GM12873 (cell line): ENCODE data around the gene AGBL5.

Experiments used
- TF ChIP-seq, protein P1 (sequence below): IDR thresholded peaks from 2 replicates; pipeline ENCODE4 v1.5.1; 2012; ENCODE audit warnings: low read depth, mild to moderate bottlenecking, moderate library complexity, low read length, control low read depth; ENCODE audit not compliant: insufficient read depth; ENCODE audit errors: missing control alignments

Gene AGBL5

DNA sequence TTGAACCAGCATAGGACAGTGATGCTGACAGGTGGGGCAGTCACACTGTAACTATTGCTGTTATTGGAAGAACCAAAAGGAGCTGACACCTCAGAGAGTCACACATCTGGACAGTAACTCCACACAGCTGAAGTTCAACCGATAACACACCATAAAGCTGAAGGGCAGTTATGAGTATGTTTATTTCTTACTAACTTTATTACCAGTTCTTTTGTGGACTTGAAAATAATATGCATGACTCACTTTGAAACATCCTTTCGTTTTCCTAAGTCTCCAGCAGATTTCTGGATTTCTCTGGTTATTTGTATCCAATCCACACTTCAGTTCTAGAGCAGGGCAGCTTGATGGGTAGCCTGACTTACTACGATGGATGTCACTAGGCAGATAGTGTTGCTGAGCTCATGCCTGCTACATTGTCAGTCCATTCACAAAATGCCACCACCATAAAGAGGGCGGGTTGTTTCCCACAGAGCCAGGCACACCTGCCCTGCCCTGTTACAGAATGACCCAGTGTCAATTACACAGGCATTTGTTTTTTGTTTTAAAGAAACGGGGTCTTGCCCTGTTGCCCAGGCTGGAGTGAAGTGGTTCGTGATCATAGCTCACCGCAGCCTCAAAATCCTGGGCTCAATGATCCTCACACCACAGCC, 8.4 kb upstream of the AGBL5 start:
- TF ChIP-seq, protein P1, sequence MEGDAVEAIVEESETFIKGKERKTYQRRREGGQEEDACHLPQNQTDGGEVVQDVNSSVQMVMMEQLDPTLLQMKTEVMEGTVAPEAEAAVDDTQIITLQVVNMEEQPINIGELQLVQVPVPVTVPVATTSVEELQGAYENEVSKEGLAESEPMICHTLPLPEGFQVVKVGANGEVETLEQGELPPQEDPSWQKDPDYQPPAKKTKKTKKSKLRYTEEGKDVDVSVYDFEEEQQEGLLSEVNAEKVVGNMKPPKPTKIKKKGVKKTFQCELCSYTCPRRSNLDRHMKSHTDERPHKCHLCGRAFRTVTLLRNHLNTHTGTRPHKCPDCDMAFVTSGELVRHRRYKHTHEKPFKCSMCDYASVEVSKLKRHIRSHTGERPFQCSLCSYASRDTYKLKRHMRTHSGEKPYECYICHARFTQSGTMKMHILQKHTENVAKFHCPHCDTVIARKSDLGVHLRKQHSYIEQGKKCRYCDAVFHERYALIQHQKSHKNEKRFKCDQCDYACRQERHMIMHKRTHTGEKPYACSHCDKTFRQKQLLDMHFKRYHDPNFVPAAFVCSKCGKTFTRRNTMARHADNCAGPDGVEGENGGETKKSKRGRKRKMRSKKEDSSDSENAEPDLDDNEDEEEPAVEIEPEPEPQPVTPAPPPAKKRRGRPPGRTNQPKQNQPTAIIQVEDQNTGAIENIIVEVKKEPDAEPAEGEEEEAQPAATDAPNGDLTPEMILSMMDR = no peak

DNA sequence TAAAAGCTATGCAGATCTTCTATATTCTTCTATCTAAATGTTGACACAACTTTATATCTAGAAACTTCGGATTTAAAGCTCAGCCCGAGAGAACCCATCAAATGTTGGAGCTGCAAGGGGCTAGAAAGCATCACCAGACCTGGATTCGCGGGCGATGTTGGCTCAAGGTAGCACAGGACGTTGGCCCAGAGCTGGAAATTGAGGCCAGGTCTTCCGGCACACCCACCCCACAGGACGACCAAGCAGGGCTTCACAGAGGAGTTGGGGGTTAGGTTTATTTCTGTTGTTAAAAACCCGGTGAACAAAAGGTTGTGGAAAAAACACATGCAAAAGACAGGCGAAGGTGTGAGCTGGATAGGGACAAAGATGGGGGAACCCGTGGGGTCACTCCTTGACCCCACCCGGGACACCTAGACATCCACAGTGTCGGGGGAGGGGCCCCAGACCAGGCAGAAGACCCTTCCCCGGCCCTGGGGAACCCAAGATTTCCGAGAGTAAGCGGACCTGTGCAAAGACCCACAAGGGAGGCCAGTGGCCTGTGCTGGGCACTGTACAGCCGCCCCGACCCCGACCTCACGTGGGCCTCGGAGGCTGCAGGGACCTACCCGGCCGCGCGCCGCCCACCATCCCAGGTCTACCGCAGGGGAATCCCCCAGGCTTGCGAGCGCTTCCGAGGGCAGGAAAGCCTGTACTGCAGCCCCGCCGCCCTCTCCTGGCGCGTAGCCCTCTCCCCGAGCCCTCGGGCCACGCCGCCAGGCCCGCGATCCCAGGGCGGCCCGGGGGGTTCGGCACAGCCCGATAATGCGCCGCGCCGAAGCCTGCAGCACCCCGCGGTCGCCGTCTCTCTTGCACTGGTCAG, 1.8 kb upstream of the AGBL5 start:
- TF ChIP-seq, protein P1 = no peak

DNA sequence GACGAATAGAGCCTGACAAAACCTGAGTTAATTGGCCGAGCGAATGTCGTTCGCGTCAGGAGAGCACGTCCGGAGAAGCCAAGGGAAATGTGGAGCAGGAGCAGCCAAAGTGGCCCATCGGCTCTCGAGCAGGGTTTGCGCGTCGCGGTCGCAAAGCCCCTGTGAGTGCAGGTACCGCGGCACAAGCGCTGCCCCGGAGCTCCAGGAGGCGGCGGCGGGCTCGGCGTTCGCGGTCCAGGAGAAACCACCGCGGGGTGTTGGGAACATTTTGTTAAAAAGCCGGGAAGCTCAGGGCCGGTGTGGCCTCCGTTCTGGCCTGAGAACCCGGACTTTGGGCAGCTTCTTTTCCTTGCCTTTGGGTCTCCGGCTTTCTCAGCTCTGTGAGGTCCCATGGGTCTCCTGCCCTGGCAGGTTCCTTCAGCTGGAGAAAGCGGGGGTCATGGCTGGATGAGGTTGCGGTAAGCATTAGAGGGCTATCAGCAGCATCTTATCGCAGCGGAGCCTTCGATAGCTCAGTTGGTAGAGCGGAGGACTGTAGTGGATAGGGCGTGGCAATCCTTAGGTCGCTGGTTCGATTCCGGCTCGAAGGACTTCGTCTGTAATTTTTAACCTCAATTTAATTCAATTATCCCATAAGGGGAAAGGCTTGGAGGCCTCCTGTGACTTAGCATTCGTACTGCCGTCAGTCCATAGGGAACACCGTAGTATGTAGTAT, 1.0 kb upstream of the AGBL5 start:
- TF ChIP-seq, protein P1 = peak; percentile 23

DNA sequence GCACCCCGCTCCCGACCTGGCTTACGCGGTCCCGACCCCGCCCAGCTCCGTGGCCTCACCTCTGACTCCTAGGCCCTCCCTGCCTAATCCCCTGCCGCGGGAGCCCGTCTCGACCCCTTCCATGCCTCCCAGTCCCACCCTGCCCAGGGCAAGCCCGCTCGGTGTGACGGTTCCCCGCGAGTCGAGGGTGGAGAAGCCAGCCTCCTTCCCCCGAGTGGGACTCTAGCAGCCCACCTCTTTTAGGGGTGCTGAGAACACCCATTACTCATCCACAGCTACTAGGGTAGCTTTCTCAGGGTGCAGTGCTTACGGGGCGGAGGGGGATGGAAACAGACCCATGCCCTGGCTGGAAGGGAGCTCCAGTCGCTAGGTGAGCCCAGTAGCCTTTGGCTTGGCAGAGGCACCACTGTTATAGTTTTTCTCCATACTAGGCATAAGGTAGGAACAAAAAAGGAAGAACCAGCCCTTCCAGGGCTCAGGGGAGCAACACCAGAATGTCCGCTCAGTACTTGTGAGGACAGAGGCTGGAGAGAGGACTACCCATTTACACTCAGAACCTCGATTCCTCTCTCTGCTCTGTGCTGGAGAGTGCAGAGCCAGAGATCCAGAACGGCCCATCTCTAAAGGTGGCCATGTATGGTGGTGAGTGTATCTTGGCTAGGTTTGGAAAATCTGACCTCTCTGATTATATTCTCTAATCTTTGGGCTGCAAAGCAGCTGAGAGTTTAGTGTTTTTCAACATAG, 606 bp downstream of the AGBL5 start:
- TF ChIP-seq, protein P1 = no peak

DNA sequence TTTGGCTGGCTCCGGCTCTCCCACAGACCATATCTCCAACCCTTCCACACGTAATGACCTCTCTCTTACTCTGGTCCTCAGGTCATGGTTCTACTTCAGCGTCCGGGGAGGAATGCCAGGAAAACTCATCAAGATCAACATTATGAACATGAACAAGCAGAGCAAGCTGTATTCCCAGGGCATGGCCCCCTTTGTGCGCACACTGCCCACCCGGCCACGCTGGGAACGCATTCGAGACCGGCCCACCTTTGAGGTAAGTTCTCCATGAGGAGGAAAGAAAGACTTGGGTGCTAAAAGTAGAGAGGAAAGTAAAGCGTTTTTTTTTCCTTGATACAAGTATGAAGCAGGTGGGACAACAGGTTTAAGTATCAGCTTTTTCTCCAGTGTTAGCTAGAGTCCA, 1.9 kb downstream of the AGBL5 start:
- TF ChIP-seq, protein P1 = no peak

DNA sequence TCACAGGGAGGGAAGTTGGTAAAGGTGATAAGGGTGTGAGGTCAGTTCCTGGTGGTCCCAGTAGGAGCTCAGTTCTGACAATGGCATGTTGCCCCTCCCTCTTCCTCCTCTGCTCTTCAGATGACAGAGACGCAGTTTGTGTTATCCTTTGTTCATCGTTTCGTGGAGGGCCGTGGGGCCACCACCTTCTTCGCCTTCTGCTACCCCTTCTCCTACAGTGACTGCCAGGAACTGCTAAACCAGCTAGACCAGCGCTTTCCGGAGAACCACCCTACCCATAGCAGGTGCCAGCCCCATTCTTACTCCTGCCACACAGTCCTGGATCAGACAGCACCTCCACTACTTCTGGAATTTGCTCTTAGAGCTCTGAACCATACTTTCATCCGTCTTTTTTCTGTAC, 2.3 kb downstream of the AGBL5 start:
- TF ChIP-seq, protein P1 = no peak
